ENCODE data around the gene ADISSP. TPM values are rescaled to one million over a fixed set of nuclear protein-coding genes. Genes with fewer than 3 reads are reported as not detected.

The ADISSP gene
- total and polyA plus RNA-seq, 2 of the 13 experiments (the other 11 are each of a cell fraction or from before 2014, with no cell fraction given), result 38.3 to 90.6 TPM

DNA sequence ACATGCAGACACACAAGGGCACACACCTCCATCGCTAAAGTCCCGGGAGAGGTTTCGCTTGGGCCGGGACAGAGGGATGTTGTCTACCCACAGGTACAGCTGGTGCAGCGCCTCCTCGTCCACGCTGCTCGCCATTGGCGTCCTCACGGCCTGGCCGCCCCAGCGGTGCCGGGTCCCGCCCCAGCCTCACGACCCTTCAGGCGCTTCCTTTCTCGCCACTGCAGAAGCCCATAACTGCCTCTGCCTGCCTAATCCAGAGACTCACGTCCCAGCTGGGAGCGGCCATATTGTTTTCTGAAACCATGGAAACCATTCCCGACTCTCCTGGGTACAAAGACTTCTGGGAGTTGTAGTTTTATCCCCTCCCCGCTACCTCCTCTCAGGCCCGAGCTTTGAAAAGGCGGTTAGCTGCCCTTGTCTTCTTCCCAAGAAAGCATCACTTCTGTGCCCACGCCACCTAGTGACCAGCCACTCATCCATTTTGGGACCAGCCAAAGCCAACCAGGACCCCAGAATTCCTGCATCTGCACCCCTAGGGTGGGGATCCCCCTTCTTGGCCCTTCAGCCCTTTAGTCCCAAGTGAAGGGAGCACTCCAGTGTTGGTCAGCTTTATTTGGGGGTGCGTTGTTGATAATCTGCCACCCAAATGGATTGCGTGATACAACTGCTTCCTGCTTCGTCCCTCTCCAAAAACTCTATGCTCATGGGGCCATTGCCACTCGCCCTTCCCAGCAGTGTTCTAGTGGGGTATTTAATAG lies 13.8 kb upstream of the ADISSP start, which contains the start of gene SPEF1 (continued):
- TF ChIP-seq, protein P1, sequence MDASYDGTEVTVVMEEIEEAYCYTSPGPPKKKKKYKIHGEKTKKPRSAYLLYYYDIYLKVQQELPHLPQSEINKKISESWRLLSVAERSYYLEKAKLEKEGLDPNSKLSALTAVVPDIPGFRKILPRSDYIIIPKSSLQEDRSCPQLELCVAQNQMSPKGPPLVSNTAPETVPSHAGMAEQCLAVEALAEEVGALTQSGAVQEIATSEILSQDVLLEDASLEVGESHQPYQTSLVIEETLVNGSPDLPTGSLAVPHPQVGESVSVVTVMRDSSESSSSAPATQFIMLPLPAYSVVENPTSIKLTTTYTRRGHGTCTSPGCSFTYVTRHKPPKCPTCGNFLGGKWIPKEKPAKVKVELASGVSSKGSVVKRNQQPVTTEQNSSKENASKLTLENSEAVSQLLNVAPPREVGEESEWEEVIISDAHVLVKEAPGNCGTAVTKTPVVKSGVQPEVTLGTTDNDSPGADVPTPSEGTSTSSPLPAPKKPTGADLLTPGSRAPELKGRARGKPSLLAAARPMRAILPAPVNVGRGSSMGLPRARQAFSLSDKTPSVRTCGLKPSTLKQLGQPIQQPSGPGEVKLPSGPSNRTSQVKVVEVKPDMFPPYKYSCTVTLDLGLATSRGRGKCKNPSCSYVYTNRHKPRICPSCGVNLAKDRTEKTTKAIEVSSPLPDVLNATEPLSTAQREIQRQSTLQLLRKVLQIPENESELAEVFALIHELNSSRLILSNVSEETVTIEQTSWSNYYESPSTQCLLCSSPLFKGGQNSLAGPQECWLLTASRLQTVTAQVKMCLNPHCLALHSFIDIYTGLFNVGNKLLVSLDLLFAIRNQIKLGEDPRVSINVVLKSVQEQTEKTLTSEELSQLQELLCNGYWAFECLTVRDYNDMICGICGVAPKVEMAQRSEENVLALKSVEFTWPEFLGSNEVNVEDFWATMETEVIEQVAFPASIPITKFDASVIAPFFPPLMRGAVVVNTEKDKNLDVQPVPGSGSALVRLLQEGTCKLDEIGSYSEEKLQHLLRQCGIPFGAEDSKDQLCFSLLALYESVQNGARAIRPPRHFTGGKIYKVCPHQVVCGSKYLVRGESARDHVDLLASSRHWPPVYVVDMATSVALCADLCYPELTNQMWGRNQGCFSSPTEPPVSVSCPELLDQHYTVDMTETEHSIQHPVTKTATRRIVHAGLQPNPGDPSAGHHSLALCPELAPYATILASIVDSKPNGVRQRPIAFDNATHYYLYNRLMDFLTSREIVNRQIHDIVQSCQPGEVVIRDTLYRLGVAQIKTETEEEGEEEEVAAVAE (CRISPR knock-in tag; IDR thresholded peaks at IDR 0.05; ENCODE audit: borderline replicate concordance), result peak; percentile 94; the same call in 1 of the 2 replicates
- TF ChIP-seq KMT2A (CRISPR knock-in tag; IDR thresholded peaks at IDR 0.05) (no peak), ZNF652 (CRISPR knock-in tag; IDR thresholded peaks at IDR 0.05; ENCODE audit: borderline replicate concordance, low read depth) (no peak; the same call in 1 of the 2 replicates), CEBPB (IDR thresholded peaks at IDR 0.05; ENCODE audit: borderline replicate concordance, low read depth, low read length) (no peak), ZNF468 (CRISPR knock-in tag; IDR thresholded peaks at IDR 0.05) (no peak)
- TF ChIP-seq, protein P2, sequence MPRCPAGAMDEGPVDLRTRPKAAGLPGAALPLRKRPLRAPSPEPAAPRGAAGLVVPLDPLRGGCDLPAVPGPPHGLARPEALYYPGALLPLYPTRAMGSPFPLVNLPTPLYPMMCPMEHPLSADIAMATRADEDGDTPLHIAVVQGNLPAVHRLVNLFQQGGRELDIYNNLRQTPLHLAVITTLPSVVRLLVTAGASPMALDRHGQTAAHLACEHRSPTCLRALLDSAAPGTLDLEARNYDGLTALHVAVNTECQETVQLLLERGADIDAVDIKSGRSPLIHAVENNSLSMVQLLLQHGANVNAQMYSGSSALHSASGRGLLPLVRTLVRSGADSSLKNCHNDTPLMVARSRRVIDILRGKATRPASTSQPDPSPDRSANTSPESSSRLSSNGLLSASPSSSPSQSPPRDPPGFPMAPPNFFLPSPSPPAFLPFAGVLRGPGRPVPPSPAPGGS (CRISPR knock-in tag; IDR thresholded peaks at IDR 0.05), result no peak
- TF ChIP-seq, protein P3, sequence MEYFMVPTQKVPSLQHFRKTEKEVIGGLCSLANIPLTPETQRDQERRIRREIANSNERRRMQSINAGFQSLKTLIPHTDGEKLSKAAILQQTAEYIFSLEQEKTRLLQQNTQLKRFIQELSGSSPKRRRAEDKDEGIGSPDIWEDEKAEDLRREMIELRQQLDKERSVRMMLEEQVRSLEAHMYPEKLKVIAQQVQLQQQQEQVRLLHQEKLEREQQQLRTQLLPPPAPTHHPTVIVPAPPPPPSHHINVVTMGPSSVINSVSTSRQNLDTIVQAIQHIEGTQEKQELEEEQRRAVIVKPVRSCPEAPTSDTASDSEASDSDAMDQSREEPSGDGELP (IDR thresholded peaks at IDR 0.05; ENCODE audit: borderline replicate concordance, low read depth), result peak; percentile 97
- TF ChIP-seq, protein P4, sequence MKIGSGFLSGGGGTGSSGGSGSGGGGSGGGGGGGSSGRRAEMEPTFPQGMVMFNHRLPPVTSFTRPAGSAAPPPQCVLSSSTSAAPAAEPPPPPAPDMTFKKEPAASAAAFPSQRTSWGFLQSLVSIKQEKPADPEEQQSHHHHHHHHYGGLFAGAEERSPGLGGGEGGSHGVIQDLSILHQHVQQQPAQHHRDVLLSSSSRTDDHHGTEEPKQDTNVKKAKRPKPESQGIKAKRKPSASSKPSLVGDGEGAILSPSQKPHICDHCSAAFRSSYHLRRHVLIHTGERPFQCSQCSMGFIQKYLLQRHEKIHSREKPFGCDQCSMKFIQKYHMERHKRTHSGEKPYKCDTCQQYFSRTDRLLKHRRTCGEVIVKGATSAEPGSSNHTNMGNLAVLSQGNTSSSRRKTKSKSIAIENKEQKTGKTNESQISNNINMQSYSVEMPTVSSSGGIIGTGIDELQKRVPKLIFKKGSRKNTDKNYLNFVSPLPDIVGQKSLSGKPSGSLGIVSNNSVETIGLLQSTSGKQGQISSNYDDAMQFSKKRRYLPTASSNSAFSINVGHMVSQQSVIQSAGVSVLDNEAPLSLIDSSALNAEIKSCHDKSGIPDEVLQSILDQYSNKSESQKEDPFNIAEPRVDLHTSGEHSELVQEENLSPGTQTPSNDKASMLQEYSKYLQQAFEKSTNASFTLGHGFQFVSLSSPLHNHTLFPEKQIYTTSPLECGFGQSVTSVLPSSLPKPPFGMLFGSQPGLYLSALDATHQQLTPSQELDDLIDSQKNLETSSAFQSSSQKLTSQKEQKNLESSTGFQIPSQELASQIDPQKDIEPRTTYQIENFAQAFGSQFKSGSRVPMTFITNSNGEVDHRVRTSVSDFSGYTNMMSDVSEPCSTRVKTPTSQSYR (CRISPR knock-in tag; IDR thresholded peaks at IDR 0.05; ENCODE audit: borderline replicate concordance), result 0 out of 2 replicates have a peak, but pooled peaks have one; percentile 22
- TF ChIP-seq, protein P5, sequence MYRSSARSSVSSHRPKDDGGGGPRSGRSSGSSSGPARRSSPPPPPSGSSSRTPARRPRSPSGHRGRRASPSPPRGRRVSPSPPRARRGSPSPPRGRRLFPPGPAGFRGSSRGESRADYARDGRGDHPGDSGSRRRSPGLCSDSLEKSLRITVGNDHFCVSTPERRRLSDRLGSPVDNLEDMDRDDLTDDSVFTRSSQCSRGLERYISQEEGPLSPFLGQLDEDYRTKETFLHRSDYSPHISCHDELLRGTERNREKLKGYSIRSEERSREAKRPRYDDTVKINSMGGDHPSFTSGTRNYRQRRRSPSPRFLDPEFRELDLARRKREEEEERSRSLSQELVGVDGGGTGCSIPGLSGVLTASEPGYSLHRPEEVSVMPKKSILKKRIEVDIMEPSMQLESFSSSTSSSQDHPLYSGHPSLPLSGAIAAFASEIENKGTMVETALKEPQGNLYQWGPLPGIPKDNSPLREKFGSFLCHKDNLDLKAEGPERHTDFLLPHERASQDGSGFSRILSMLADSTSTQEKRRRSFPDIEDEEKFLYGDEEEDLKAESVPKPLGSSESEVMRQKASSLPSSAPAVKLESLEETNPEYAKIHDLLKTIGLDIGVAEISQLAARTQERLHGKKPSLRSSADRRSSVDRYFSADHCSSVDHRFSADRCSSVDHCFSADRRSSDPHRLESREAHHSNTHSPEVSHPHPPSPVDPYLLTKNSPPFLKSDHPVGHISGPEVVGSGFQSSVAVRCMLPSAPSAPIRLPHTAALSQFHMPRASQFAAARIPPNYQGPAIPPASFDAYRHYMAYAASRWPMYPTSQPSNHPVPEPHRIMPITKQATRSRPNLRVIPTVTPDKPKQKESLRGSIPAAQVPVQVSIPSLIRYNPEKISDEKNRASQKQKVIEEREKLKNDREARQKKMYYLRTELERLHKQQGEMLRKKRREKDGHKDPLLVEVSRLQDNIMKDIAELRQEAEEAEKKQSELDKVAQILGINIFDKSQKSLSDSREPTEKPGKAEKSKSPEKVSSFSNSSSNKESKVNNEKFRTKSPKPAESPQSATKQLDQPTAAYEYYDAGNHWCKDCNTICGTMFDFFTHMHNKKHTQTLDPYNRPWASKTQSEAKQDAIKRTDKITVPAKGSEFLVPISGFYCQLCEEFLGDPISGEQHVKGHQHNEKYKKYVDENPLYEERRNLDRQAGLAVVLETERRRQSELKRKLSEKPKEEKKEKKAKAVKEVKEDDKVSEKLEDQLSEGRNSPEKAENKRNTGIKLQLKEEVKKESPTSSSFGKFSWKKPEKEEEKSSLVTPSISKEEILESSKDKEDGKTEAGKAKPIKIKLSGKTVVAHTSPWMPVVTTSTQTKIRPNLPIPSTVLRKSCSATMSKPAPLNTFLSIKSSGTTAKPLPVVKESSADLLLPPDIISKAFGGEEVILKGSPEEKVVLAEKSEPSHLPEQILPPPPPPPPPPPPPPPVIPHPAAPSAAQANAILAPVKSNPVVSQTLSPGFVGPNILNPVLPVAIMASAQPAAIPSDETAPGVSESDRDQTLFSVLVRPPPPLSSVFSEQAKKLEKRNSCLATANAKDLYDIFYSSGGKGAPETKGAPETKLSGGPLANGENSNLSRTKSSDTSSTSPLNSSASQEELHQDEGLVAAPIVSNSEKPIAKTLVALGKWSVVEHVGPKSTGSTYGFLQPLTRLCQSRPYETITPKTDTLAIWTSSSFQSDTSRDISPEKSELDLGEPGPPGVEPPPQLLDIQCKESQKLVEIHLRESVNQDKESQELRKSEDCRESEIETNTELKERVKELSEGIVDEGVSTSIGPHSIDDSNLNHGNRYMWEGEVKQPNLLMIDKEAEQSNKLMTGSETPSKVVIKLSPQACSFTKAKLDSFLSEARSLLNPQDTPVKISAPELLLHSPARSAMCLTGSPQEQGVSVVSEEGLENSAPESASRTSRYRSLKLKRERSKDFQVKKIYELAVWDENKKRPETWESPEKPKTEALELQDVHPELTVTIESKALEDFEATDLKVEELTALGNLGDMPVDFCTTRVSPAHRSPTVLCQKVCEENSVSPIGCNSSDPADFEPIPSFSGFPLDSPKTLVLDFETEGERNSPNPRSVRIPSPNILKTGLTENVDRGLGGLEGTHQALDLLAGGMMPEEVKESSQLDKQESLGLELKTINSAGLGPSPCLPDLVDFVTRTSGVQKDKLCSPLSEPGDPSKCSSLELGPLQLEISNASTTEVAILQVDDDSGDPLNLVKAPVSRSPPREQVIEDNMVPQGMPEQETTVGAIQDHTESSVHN (CRISPR knock-in tag; IDR thresholded peaks at IDR 0.05), result peak; percentile 71; the same call in 1 of the 2 replicates

Measured in HepG2 (cell line).